Loucy (cell line): Measurements from ENCODE around the gene PNMA6A.

Source experiments
- CTCF ChIP-seq: fragments of 200-600 bp; sonication (generic); conservative IDR thresholded peaks from 2 replicates; pipeline ENCODE4 v1.5.1; 2014; ENCODE audit warnings: mild to moderate bottlenecking, antibody characterized with exemption, low read length
- EZH2phosphoT487 ChIP-seq: fragments of 200-600 bp; IDR thresholded peaks from 2 replicates; pipeline ENCODE4 v1.6.1; 2018; ENCODE audit warnings: antibody characterized with exemption, mild to moderate bottlenecking, moderate library complexity, borderline replicate concordance

GRCh38 chrX:153030801-153031200 is 41.5 kb upstream of the PNMA6A start:
- TF ChIP-seq CTCF: no peak
- no peak for TF ChIP-seq EZH2phosphoT487
